GM12892 (cell line): ENCODE measurements around the gene MICALL1.

Experiments
- POLR2A ChIP-seq: IDR thresholded peaks from 2 replicates; pipeline ENCODE4 v1.6.1; 2011; ENCODE audit warnings: low read depth, low read length, control low read depth
- POLR2AphosphoS5 ChIP-seq: IDR thresholded peaks from 2 replicates; pipeline ENCODE4 v1.6.1; 2011; ENCODE audit warnings: low read depth, low read length, control low read depth
- TAF1 ChIP-seq: IDR thresholded peaks from 2 replicates; pipeline ENCODE4 v1.6.1; 2011; ENCODE audit warnings: low read depth, mild to moderate bottlenecking, control low read depth, low read length, borderline replicate concordance

- TF ChIP-seq POLR2A: no peak
- no peak for TF ChIP-seq POLR2AphosphoS5
- TF ChIP-seq TAF1: no peak
Measured at GRCh38 chr22:37897807-37898206, 8.3 kb upstream of the MICALL1 start.
